Right lobe of liver (tissue), 6 donors: ENCODE data around the gene DOCK3. TPM values are rescaled to one million over a fixed set of nuclear protein-coding genes. Genes with fewer than 3 reads are reported as not detected.

Experiments used
- ATAC-seq, 4 donors: fragments of 200-7000 bp; cut with Tn5 transposase; one replicate each; pipeline ENCODE4 v1.9.1; 2020; ENCODE audit warnings: mild to moderate bottlenecking in 4 of 4, moderate library complexity in 4 of 4
- DNase-seq, 3 donors: peaks; one replicate each; pipeline ENCODE4 v3.0.0-alpha.2; 2020
- H3K27ac ChIP-seq, 3 donors: fragments of 200-600 bp; one replicate each; pipeline ENCODE4 v1.8.0; 2022
- H3K27me3 ChIP-seq, 2 donors: fragments of 200-600 bp; one replicate each; pipeline ENCODE4 v1.8.0; 2022
- H3K36me3 ChIP-seq, 4 donors: fragments of 200-600 bp; sonication (generic) in 1 of 4; one replicate each; pipeline versions ENCODE4 v1.5.1 to v1.8.0; 2017 to 2022; ENCODE audit warnings: control low read depth in 1 of 4
- H3K4me1 ChIP-seq, 4 donors: fragments of 200-600 bp; sonication (generic) in 1 of 4; one replicate each; pipeline versions ENCODE4 v1.5.1 to v1.8.0; 2017 to 2022; ENCODE audit warnings: control low read depth in 1 of 4
- H3K4me3 ChIP-seq, 3 donors: fragments of 200-600 bp; one replicate each; pipeline ENCODE4 v1.8.0; 2022
- H3K9me3 ChIP-seq, 4 donors: fragments of 200-600 bp; sonication (generic) in 1 of 4; one replicate each; pipeline versions ENCODE4 v1.5.1 to v1.8.0; 2017 to 2022; ENCODE audit warnings: control low read depth in 1 of 4
- CTCF ChIP-seq, 4 donors: fragments of 200-600 bp in 3 of 4; fragments of 450-650 bp in 1 of 4; IDR thresholded peaks; one replicate each; pipeline versions ENCODE4 v1.5.1 to v1.8.0; 2016 to 2022; ENCODE audit warnings: antibody characterized with exemption in 4 of 4, mild to moderate bottlenecking in 2 of 4
- POLR2A ChIP-seq: fragments of 450-650 bp; IDR thresholded peaks from one replicate; pipeline ENCODE4 v1.6.1; 2017; ENCODE audit warnings: antibody characterized with exemption, mild to moderate bottlenecking
- whole genome bisulfite sequencing: methylation state at CpG from one replicate; pipeline ENCODE4 v1.1.6; 2018; ENCODE audit warnings: low coverage, low lambda C conversion rate; ENCODE audit not compliant: insufficient coverage; ENCODE audit errors: missing lambda C conversion rate; 5-methylcytosine and 5-hydroxymethylcytosine counted together
- intact Hi-C, 2 donors: fragments of 100-400 bp; cut with DNase I; formaldehyde crosslinking; loops; one replicate each; pipeline versions ENCODE4 v1.11.2 to v1.14.1; 2022
- total RNA-seq, 6 experiments: library from RNA; depleted of rRNA in 2 of 6; stranded (reverse); fragments of >200 nt in 2 of 6; fragmentation: NEBNext Ultra II Directional in 3 of 6; extraction: Animal tissue kit (Norgen Biotek cat#: 25700) in 3 of 6; gene quantifications; one replicate each; pipeline versions ENCODE4 v1.1.0 to v1.2.4, GENCODE V29; 2016 to 2023
- donor health status: DM: no; HTN: yes; CAD: no.
- donor health status: DM: no; HTN: no; CAD: no.
- donor health status: DM: no; HTN: no; CAD: no.
- donor health status: DM: no; HTN: yes; CAD: no.
- donor health status: DM: no; HTN: yes; CAD: no.

The DOCK3 gene
- total RNA-seq, 6 experiments from 2014 or later: 0.04 to 0.06 (median 0.06) TPM; not detected in 3

- H3K4me3 ChIP-seq: no peak overlapping the region
- ATAC-seq (no peak), DNase-seq (no peak)
- TF ChIP-seq POLR2A (no peak), CTCF (IDR thresholded peaks at IDR 0.05) (no peak)
- H3K9me3 ChIP-seq: no peaks in the 10 kb centered on the region
- 79% methylated on average over 2 of the region's 2 CpGs for WGBS
- no peaks in the 10 kb centered on the region for H3K27me3 ChIP-seq
- no peaks in the 10 kb centered on the region for H3K4me1 ChIP-seq
- no peaks in the 10 kb centered on the region for H3K36me3 ChIP-seq
- H3K27ac ChIP-seq: no peak overlapping the region
- intact Hi-C loops: no loop called here
Measured at GRCh38 chr3:50986726-50987125, 312.0 kb downstream of the DOCK3 start.

DNA sequence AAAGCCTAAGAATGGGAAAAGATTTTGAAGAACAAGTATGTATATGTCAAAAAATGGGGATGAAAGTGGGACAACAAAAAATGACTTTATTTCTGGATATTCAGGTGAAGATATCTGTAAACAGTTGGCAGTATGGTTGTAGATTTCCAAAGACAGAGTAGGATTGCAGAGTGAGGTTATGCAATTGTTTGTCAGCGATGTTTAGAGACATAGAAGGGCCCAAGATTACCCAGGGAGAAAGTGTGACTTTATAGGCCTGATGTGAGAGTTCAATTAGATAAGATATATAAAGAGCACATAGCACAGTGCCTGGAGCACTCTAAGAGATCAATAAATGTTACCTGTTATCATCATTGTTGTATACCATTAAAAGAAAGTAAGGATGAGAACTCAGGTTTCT, 319.8 kb downstream of the DOCK3 start:
- peaks cover 0 to 24% (median 12%) of the 10 kb centered on the region in 4 donors for H3K4me1 ChIP-seq
- ATAC-seq (peak; percentile 90 to 96 (median 92)), DNase-seq (no peak)
- no peaks in the 10 kb centered on the region for H3K27me3 ChIP-seq
- 14% methylated on average over 1 of the region's 1 CpG for WGBS
- TF ChIP-seq CTCF (IDR thresholded peaks at IDR 0.05): no peak
- TF ChIP-seq POLR2A: no peak
- peak overlapping the region in 1 of 3 donors; percentile 38 for H3K27ac ChIP-seq
- no peak overlapping the region for H3K4me3 ChIP-seq
- H3K9me3 ChIP-seq: no peaks in the 10 kb centered on the region
- intact Hi-C loops: no loop called here
- no peaks in the 10 kb centered on the region for H3K36me3 ChIP-seq

- DNase-seq: no peak
- Histone ChIP-seq H3K9me3 (no peaks in the 10 kb centered on the region), H3K4me1 (peaks cover 0 to 24% (median 12%) of the 10 kb centered on the region in 4 donors), H3K36me3 (no peaks in the 10 kb centered on the region), H3K4me3 (no peak overlapping the region), H3K27me3 (no peaks in the 10 kb centered on the region), H3K27ac (peak overlapping the region in 1 of 3 donors; percentile 38)
- TF ChIP-seq CTCF (IDR thresholded peaks at IDR 0.05) (no peak), POLR2A (no peak)
- intact Hi-C loops: no loop called here
- 63% methylated on average over 1 of the region's 1 CpG for WGBS
- ATAC-seq: peak; percentile 24 to 40 (median 38)
Measured at GRCh38 chr3:50995085-50995824, 320.5 kb downstream of the DOCK3 start.

DNA sequence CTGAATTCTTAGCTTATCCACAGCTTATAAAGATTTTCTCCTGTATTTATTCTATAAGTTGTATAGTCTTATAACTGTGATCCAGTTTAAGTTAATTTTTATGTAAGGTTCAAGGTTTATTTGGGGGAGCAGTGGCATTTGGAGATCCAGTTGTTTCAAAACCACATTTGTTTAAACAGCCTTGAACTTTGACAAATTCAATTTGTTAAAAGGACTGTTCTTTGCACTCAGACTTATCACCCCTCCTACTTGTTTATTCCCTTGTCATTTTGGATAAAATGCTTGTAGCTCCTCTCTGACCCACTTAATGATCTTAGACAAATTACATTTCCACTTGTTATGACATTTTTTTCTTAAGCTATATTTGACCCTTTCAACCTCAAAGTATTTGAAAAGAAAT, 327.8 kb downstream of the DOCK3 start:
- Histone ChIP-seq H3K36me3 (no peaks in the 10 kb centered on the region), H3K27ac (peak overlapping the region in 2 of 3 donors; percentile 44 to 54), H3K4me3 (no peak overlapping the region), H3K9me3 (no peaks in the 10 kb centered on the region), H3K4me1 (peaks cover 0 to 25% (median 11%) of the 10 kb centered on the region in 4 donors), H3K27me3 (no peaks in the 10 kb centered on the region)
- peak; percentile 85 to 96 (median 88) for ATAC-seq
- no peak for DNase-seq
- intact Hi-C loops: no loop called here
- TF ChIP-seq CTCF (IDR thresholded peaks at IDR 0.05) (no peak), POLR2A (no peak)
